H9 (cell line): ENCODE measurements around the gene ALDH1L1. TPM values are rescaled to one million over a fixed set of nuclear protein-coding genes. Genes with fewer than 3 reads are reported as not detected.
A peak's percentile ranks its signal among the peaks of the same experiment; 100 is the strongest.

Experiments used
- DNase-seq: peaks from one replicate; pipeline ENCODE4 v3.0.0-alpha.2; 2017
- H2AFZ ChIP-seq: one replicate; pipeline ENCODE4 v1.6.1; 2013; ENCODE audit warnings: mild to moderate bottlenecking, low read length, control low read depth, moderate library complexity
- H2AK5ac ChIP-seq: 2 replicates; pipeline ENCODE4 v1.6.1; 2013; ENCODE audit warnings: low read length, control low read depth, mixed read lengths; ENCODE audit not compliant: insufficient read length
- H2BK120ac ChIP-seq: one replicate; pipeline ENCODE4 v1.6.1; 2013; ENCODE audit warnings: low read depth, mild to moderate bottlenecking, low read length, control low read depth, inconsistent platforms; ENCODE audit not compliant: poor library complexity, severe bottlenecking
- H2BK12ac ChIP-seq: 2 replicates; pipeline ENCODE4 v1.6.1; 2013; ENCODE audit warnings: low read length, control low read depth, mixed read lengths, low read depth; ENCODE audit not compliant: insufficient read length
- H2BK15ac ChIP-seq: 2 replicates; pipeline ENCODE4 v1.6.1; 2013; ENCODE audit warnings: low read depth, low read length, control low read depth
- H2BK20ac ChIP-seq: one replicate; pipeline ENCODE4 v1.6.1; 2013; ENCODE audit warnings: low read depth, mild to moderate bottlenecking, low read length, control low read depth, inconsistent platforms; ENCODE audit not compliant: poor library complexity, severe bottlenecking
- H2BK5ac ChIP-seq: 2 replicates; pipeline ENCODE4 v1.6.1; 2013; ENCODE audit warnings: low read length, control low read depth, mixed read lengths; ENCODE audit not compliant: insufficient read length
- H3K14ac ChIP-seq: 2 replicates; pipeline ENCODE4 v1.6.1; 2013; ENCODE audit warnings: low read length, control low read depth; ENCODE audit not compliant: insufficient read depth
- H3K18ac ChIP-seq: 2 replicates; pipeline ENCODE4 v1.6.1; 2013; ENCODE audit warnings: low read depth, mild to moderate bottlenecking, mixed read lengths, low read length, control low read depth; ENCODE audit not compliant: insufficient read length
- H3K23ac ChIP-seq: 2 replicates; pipeline ENCODE4 v1.6.1; 2013; ENCODE audit warnings: low read length, control low read depth, mixed read lengths, low read depth; ENCODE audit not compliant: insufficient read length
- H3K23me2 ChIP-seq: 2 replicates; pipeline ENCODE4 v1.6.1; 2013; ENCODE audit warnings: low read depth, mild to moderate bottlenecking, mixed read lengths, low read length, control low read depth; ENCODE audit not compliant: insufficient read length, poor library complexity, severe bottlenecking
- H3K27ac ChIP-seq: 2 replicates; pipeline ENCODE4 v1.5.1; 2013; ENCODE audit warnings: low read length, control low read depth, mixed read lengths, low read depth; ENCODE audit not compliant: insufficient read length
- H3K27me3 ChIP-seq: 2 replicates; pipeline ENCODE4 v1.6.1; 2013; ENCODE audit warnings: low read length, control low read depth, inconsistent platforms; ENCODE audit not compliant: insufficient read depth
- H3K4ac ChIP-seq: 2 replicates; pipeline ENCODE4 v1.6.1; 2013; ENCODE audit warnings: low read depth, mild to moderate bottlenecking, control low read depth, inconsistent platforms, low read length, moderate library complexity
- H3K4me1 ChIP-seq: 2 replicates; pipeline ENCODE4 v1.6.1; 2013; ENCODE audit warnings: low read length, control low read depth, inconsistent platforms; ENCODE audit not compliant: insufficient read depth
- H3K4me2 ChIP-seq: 2 replicates; pipeline ENCODE4 v1.6.1; 2013; ENCODE audit warnings: low read length, control low read depth, mixed read lengths; ENCODE audit not compliant: insufficient read length, insufficient read depth
- H3K56ac ChIP-seq: 2 replicates; pipeline ENCODE4 v1.6.1; 2013; ENCODE audit warnings: low read depth, mild to moderate bottlenecking, mixed read lengths, low read length, control low read depth; ENCODE audit not compliant: insufficient read length
- H3K79me1 ChIP-seq: 2 replicates; pipeline ENCODE4 v1.6.1; 2013; ENCODE audit warnings: low read depth, mild to moderate bottlenecking, moderate library complexity, low read length, control low read depth, inconsistent platforms; ENCODE audit not compliant: insufficient read depth, poor library complexity, severe bottlenecking
- H3K79me2 ChIP-seq: 2 replicates; pipeline ENCODE4 v1.6.1; 2013; ENCODE audit warnings: low read length, control low read depth, inconsistent platforms; ENCODE audit not compliant: insufficient read depth
- H3K9ac ChIP-seq: 2 replicates; pipeline ENCODE4 v1.6.1; 2013; ENCODE audit warnings: low read length, control low read depth, mixed read lengths; ENCODE audit not compliant: insufficient read length; ENCODE audit errors: extremely low read depth
- H3K9me3 ChIP-seq: one replicate; pipeline ENCODE4 v1.6.1; 2013; ENCODE audit warnings: low read depth, low read length, inconsistent platforms; ENCODE audit not compliant: control insufficient read depth
- H3T11ph ChIP-seq: one replicate; pipeline ENCODE4 v1.6.1; 2013; ENCODE audit warnings: mild to moderate bottlenecking, low read length, control low read depth, inconsistent platforms
- H4K20me1 ChIP-seq: one replicate; pipeline ENCODE4 v1.6.1; 2013; ENCODE audit not compliant: control insufficient read depth, insufficient read length, insufficient read depth
- H4K5ac ChIP-seq: 2 replicates; pipeline ENCODE4 v1.6.1; 2013; ENCODE audit warnings: low read depth, mild to moderate bottlenecking, mixed read lengths, low read length, control low read depth; ENCODE audit not compliant: insufficient read length
- H4K8ac ChIP-seq: replicated peaks from 2 replicates; pipeline ENCODE4 v1.6.1; 2013; ENCODE audit warnings: low read length, control low read depth, mixed read lengths, low read depth; ENCODE audit not compliant: insufficient read length
- H4K91ac ChIP-seq: 2 replicates; pipeline ENCODE4 v1.6.1; 2013; ENCODE audit warnings: low read depth, mild to moderate bottlenecking, moderate library complexity, mixed read lengths, low read length, control low read depth; ENCODE audit not compliant: insufficient read length
- H3K27ac Mint-ChIP-seq, 3 experiments: 2 replicates in 2 of 3; 3 replicates in 1 of 3; pipeline ENCODE4 v1.8.0; 2020 to 2021; ENCODE audit warnings: mixed read lengths in 3 of 3, mild to moderate bottlenecking in 1 of 3, moderate library complexity in 1 of 3
- H3K27me3 Mint-ChIP-seq: 2 replicates; pipeline ENCODE4 v1.8.0; 2021; ENCODE audit warnings: low read depth, mild to moderate bottlenecking, moderate library complexity, mixed read lengths
- H3K36me3 Mint-ChIP-seq, 3 experiments: 2 replicates in 2 of 3; 3 replicates in 1 of 3; pipeline ENCODE4 v1.8.0; 2020 to 2021; ENCODE audit warnings: low read depth in 3 of 3, mixed read lengths in 3 of 3; ENCODE audit not compliant: insufficient read depth in 1 of 3
- H3K4me1 Mint-ChIP-seq, 2 experiments: 2 replicates each; pipeline ENCODE4 v1.8.0; 2020; ENCODE audit warnings: mixed read lengths in 2 of 2
- H3K4me3 Mint-ChIP-seq, 2 experiments: 2 replicates in 1 of 2; 3 replicates in 1 of 2; pipeline ENCODE4 v1.8.0; 2020 to 2021; ENCODE audit warnings: mild to moderate bottlenecking in 2 of 2, mixed read lengths in 2 of 2, moderate library complexity in 1 of 2
- H3K9me3 Mint-ChIP-seq, 2 experiments: 2 replicates in 1 of 2; 3 replicates in 1 of 2; pipeline ENCODE4 v1.8.0; 2020; ENCODE audit warnings: mild to moderate bottlenecking in 2 of 2, mixed read lengths in 2 of 2, moderate library complexity in 1 of 2
- CTCF ChIP-seq: fragments of 200-600 bp; sonication (generic); conservative IDR thresholded peaks from 3 replicates; pipeline ENCODE4 v1.8.0; 2021; ENCODE audit warnings: antibody characterized with exemption, mild to moderate bottlenecking
- WGBS: extraction: QIAGEN DNeasy Blood & Tissue Kit; methylation state at CpG from one replicate; pipeline ENCODE4 v1.1.7; 2013; ENCODE audit warnings: missing lambda C conversion rate, low lambda C conversion rate, mixed read lengths; ENCODE audit not compliant: insufficient read length; ENCODE audit errors: extremely low coverage; 5-methylcytosine and 5-hydroxymethylcytosine counted together
- total RNA-seq: library from RNA; stranded (reverse); gene quantifications from 2 replicates; pipeline ENCODE4 v1.2.1, GENCODE V29; 2021

The ALDH1L1 gene
- total RNA-seq, 1 experiment from 2014 or later = 0.90 TPM

- peaks cover 3 to 48% (median 21%) of the 10 kb centered on the region in 3 experiments; a peak in 6 of 7 replicates for H3K36me3 Mint-ChIP-seq
- Histone ChIP-seq H3K9ac (no peak overlapping the region), H2BK12ac (no peak overlapping the region), H3T11ph (no peak overlapping the region), H3K79me1 (no peaks in the 10 kb centered on the region), H4K91ac (no peak overlapping the region), H3K14ac (no peak overlapping the region), H3K23ac (no peak overlapping the region), H3K4ac (no peak overlapping the region), H2AK5ac (no peak overlapping the region), H2BK5ac (no peak overlapping the region), H2BK15ac (no peak overlapping the region), H3K23me2 (peaks cover 3% of the 10 kb centered on the region), H3K4me1 (no peaks in the 10 kb centered on the region), H3K79me2 (no peaks in the 10 kb centered on the region), H4K20me1 (no peaks in the 10 kb centered on the region), H3K56ac (no peak overlapping the region), H2AFZ (no peak overlapping the region), H3K27me3 (no peaks in the 10 kb centered on the region), H3K18ac (no peak overlapping the region), H4K5ac (no peak overlapping the region), H2BK20ac (no peak overlapping the region), H3K9me3 (no peaks in the 10 kb centered on the region), H4K8ac (no peak overlapping the region), H3K27ac (no peak overlapping the region), H2BK120ac (no peak overlapping the region), H3K4me2 (peak overlapping the region; percentile 47)
- WGBS = no CpG with 5 or more reads among the region's 5 CpGs
- no peak for TF ChIP-seq CTCF
- H3K4me1 Mint-ChIP-seq = peaks cover 9 to 14% of the 10 kb centered on the region in 2 experiments
- H3K4me3 Mint-ChIP-seq = peak overlapping the region; percentile 71 to 77; a peak in 4 of 5 replicates
- DNase-seq = no peak
- no peaks in the 10 kb centered on the region for H3K27me3 Mint-ChIP-seq
- peaks cover 42 to 43% of the 10 kb centered on the region in 2 experiments for H3K9me3 Mint-ChIP-seq
- H3K27ac Mint-ChIP-seq = no peak overlapping the region
Measured at GRCh38 chr3:126084768-126085180, 95.6 kb downstream of the ALDH1L1 start.
